Measurements from ENCODE around the gene SETDB1. TPM values are rescaled to one million over a fixed set of nuclear protein-coding genes. Genes with fewer than 3 reads are reported as not detected.
"Not testable (repeated sequence)": the region's sequence is repeated elsewhere in the genome, so short reads cannot be mapped to it uniquely, and the experiment has no call there.

SETDB1 gene
- polyA plus RNA-seq, 4 donors = 12.7 to 56.1 (median 19.4) TPM

DNA sequence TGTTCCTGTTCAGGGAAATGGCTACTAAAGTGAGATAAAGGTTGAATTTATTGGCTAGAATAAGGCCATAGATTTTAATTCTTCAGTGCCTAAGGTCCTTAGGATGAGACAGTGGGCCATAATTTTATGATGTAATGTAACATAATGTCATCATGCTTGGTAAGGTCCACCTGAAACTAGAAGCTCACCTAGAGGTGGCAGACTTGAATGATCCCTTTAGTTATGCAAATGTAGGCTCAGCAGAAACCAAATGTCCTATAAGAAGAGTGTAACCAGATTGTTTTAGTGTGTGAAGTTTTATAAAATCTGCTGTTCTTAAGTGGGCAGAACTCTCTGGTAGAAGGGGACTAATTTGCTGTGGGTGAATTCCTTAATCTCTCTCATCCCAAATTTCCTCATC, 13.5 kb upstream of the SETDB1 start:
- DNase-seq = no peak
- H3K4me1 ChIP-seq (ENCODE audit: control insufficient read depth in 3 of 3, insufficient read depth in 2 of 3, low read depth in 1 of 3, low read length in 2 of 3) = no peaks in the 10 kb centered on the region
- no peaks in the 10 kb centered on the region for H3K36me3 ChIP-seq (ENCODE audit: control insufficient read depth in 3 of 3, insufficient read depth in 2 of 3, low read depth in 1 of 3, low read length in 3 of 3)
- no peak overlapping the region for H3K4me3 ChIP-seq (ENCODE audit: low read depth in 1 of 3, low read length in 3 of 3)
- FAIRE-seq = no peak
- no peaks in the 10 kb centered on the region for H3K27me3 ChIP-seq (ENCODE audit: control insufficient read depth in 3 of 3, insufficient read depth in 3 of 3, low read length in 3 of 3)
- H3K27ac ChIP-seq (ENCODE audit: low read depth in 1 of 3, low read length in 2 of 3) = no peak overlapping the region
- H3K9me3 ChIP-seq (ENCODE audit: control insufficient read depth in 2 of 2, insufficient read depth in 1 of 2, low read depth in 1 of 2, low read length in 1 of 2) = peaks cover 0 to 3% of the 10 kb centered on the region in 2 donors

DNA sequence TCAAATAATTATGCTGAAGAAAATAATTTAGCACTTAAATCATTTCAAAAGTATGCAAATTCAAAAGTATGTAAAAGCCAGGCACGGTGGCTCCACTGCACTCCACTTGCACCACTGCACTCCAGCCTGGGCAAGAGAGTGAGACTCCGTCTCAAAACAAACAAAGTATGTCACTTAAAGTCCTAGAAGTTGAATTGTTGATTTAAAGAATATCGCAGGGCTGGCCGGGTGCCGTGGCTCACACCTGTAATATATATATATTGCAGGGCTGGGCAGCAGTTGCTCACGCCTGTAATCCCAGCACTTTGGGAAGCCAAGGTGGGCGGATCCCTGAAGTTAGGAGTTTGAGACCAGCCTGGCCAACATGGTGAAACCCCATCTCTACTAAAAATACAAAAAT, 8.8 kb upstream of the SETDB1 start:
- WGBS, 3 donors = 63 to 74% (median 72%) methylated on average over 7 of the region's 7 CpGs
- Histone ChIP-seq H3K27me3 (ENCODE audit: control insufficient read depth in 3 of 3, insufficient read depth in 3 of 3, low read length in 3 of 3) (no peaks in the 10 kb centered on the region), H3K4me3 (ENCODE audit: low read depth in 1 of 3, low read length in 3 of 3) (no peak overlapping the region), H3K27ac (ENCODE audit: low read depth in 1 of 3, low read length in 2 of 3) (no peak overlapping the region), H3K36me3 (ENCODE audit: control insufficient read depth in 3 of 3, insufficient read depth in 2 of 3, low read depth in 1 of 3, low read length in 3 of 3) (no peaks in the 10 kb centered on the region), H3K9me3 (ENCODE audit: control insufficient read depth in 2 of 2, insufficient read depth in 1 of 2, low read depth in 1 of 2, low read length in 1 of 2) (no peaks in the 10 kb centered on the region), H3K4me1 (ENCODE audit: control insufficient read depth in 3 of 3, insufficient read depth in 2 of 3, low read depth in 1 of 3, low read length in 2 of 3) (no peaks in the 10 kb centered on the region)
- DNase-seq = no peak
- FAIRE-seq = no peak

DNA sequence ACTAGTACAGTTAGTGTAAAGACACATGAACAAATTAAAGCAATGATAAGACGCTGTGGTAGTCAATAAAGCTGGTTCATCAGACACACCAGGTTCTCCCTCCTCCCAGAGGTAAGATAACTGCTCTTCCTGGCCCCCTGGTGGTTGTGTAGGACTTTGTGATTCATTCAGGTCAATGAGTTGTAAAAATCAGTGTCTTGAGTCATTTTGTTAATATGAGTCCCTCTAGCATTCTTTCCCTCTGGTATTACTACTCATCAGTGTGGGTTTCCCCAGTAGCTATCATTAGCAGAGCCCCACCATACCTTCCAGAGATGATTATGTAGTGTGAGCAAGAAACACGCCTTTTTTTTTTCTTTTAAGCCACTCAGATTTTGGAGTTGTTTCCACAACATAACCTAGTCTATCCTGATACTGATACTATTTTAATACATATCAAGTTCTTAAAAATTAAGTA, 3.6 kb upstream of the SETDB1 start:
- DNase-seq = peak; percentile 79 to 85
- WGBS, 3 donors = 27 to 36% (median 30%) methylated on average over 2 of the region's 2 CpGs
- peaks cover 0 to 7% (median 0%) of the 10 kb centered on the region in 3 donors for H3K4me1 ChIP-seq (ENCODE audit: control insufficient read depth in 3 of 3, insufficient read depth in 2 of 3, low read depth in 1 of 3, low read length in 2 of 3)
- no peak for FAIRE-seq
- H3K36me3 ChIP-seq (ENCODE audit: control insufficient read depth in 3 of 3, insufficient read depth in 2 of 3, low read depth in 1 of 3, low read length in 3 of 3) = peaks cover 0 to 2% (median 0%) of the 10 kb centered on the region in 3 donors
- H3K9me3 ChIP-seq (ENCODE audit: control insufficient read depth in 2 of 2, insufficient read depth in 1 of 2, low read depth in 1 of 2, low read length in 1 of 2) = no peaks in the 10 kb centered on the region
- H3K27me3 ChIP-seq (ENCODE audit: control insufficient read depth in 3 of 3, insufficient read depth in 3 of 3, low read length in 3 of 3) = no peaks in the 10 kb centered on the region
- H3K4me3 ChIP-seq (ENCODE audit: low read depth in 1 of 3, low read length in 3 of 3) = no peak overlapping the region
- no peak overlapping the region for H3K27ac ChIP-seq (ENCODE audit: low read depth in 1 of 3, low read length in 2 of 3)

DNA sequence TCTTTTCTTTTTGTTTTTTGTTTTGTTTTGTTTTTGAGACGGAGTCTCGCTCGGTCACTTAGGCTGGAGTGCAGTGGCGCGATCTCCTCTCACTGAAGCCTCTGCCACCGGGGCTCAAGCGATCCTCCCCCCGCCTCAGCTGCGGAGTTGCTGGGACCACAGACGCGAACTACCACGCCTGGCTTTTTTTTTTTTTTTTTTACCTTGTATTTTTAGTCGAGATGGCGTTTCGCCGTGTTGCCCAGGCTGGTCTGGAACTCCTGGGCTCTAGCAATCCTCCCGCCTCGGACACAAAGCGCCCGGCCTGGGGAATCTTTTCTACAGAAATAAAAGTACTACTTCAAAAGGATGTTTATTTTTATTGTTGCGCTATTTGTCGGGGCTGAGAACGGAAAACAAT, 1.1 kb upstream of the SETDB1 start:
- Histone ChIP-seq H3K27ac (ENCODE audit: low read depth in 1 of 3, low read length in 2 of 3) (peak overlapping the region in 1 of 3 donors; percentile 13), H3K27me3 (ENCODE audit: control insufficient read depth in 3 of 3, insufficient read depth in 3 of 3, low read length in 3 of 3) (no peaks in the 10 kb centered on the region), H3K36me3 (ENCODE audit: control insufficient read depth in 3 of 3, insufficient read depth in 2 of 3, low read depth in 1 of 3, low read length in 3 of 3) (peaks cover 0 to 9% (median 5%) of the 10 kb centered on the region in 3 donors), H3K4me3 (ENCODE audit: low read depth in 1 of 3, low read length in 3 of 3) (peak overlapping the region in 2 of 3 donors; percentile 78 to 89), H3K4me1 (ENCODE audit: control insufficient read depth in 3 of 3, insufficient read depth in 2 of 3, low read depth in 1 of 3, low read length in 2 of 3) (peaks cover 0 to 7% (median 0%) of the 10 kb centered on the region in 3 donors), H3K9me3 (ENCODE audit: control insufficient read depth in 2 of 2, insufficient read depth in 1 of 2, low read depth in 1 of 2, low read length in 1 of 2) (no peaks in the 10 kb centered on the region)
- DNase-seq (peak; percentile 8 to 10), FAIRE-seq (no peak)
- WGBS, 3 donors = 50 to 71% (median 55%) methylated on average over 23 of the region's 23 CpGs

DNA sequence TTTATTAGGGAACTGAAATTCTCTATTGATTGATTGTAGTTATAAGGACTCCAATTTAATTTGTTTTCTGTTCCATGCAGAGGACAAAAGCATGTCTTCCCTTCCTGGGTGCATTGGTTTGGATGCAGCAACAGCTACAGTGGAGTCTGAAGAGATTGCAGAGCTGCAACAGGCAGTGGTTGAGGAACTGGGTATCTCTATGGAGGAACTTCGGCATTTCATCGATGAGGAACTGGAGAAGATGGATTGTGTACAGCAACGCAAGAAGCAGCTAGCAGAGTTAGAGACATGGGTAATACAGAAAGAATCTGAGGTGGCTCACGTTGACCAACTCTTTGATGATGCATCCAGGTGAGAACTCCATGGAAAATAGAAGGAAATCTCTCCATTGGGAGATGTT, 1.5 kb downstream of the SETDB1 start:
- Histone ChIP-seq H3K9me3 (ENCODE audit: control insufficient read depth in 2 of 2, insufficient read depth in 1 of 2, low read depth in 1 of 2, low read length in 1 of 2) (peaks cover 0 to 8% of the 10 kb centered on the region in 2 donors), H3K4me3 (ENCODE audit: low read depth in 1 of 3, low read length in 3 of 3) (no peak overlapping the region), H3K4me1 (ENCODE audit: control insufficient read depth in 3 of 3, insufficient read depth in 2 of 3, low read depth in 1 of 3, low read length in 2 of 3) (peaks cover 0 to 7% (median 0%) of the 10 kb centered on the region in 3 donors), H3K27me3 (ENCODE audit: control insufficient read depth in 3 of 3, insufficient read depth in 3 of 3, low read length in 3 of 3) (no peaks in the 10 kb centered on the region), H3K27ac (ENCODE audit: low read depth in 1 of 3, low read length in 2 of 3) (no peak overlapping the region), H3K36me3 (ENCODE audit: control insufficient read depth in 3 of 3, insufficient read depth in 2 of 3, low read depth in 1 of 3, low read length in 3 of 3) (peaks cover 6 to 23% (median 12%) of the 10 kb centered on the region in 3 donors)
- FAIRE-seq (no peak), DNase-seq (no peak)
- 90 to 92% (median 90%) methylated on average over 4 of the region's 4 CpGs for WGBS, 3 donors

DNA sequence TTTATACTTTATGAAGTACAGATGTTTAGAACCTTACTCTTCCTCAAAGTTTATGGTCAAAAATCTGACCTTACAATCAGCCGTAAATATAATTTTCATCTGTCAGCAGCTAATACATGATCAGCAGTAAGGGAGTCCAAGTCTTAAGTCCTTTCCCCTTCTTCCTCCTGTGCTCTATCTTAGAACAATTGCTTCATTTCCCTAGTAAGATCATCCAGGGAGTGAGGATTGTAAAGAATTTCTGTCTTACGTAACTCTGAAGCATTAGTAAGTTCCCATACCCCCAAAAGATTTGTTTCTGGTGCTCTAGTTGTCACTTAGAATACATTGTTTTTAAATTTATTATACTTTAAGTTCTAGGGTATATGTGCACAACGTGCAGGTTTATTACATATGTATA, 2.1 kb downstream of the SETDB1 start:
- Histone ChIP-seq H3K27me3 (ENCODE audit: control insufficient read depth in 3 of 3, insufficient read depth in 3 of 3, low read length in 3 of 3) (no peaks in the 10 kb centered on the region), H3K4me1 (ENCODE audit: control insufficient read depth in 3 of 3, insufficient read depth in 2 of 3, low read depth in 1 of 3, low read length in 2 of 3) (peaks cover 0 to 7% (median 0%) of the 10 kb centered on the region in 3 donors), H3K36me3 (ENCODE audit: control insufficient read depth in 3 of 3, insufficient read depth in 2 of 3, low read depth in 1 of 3, low read length in 3 of 3) (peaks cover 6 to 27% (median 12%) of the 10 kb centered on the region in 3 donors), H3K4me3 (ENCODE audit: low read depth in 1 of 3, low read length in 3 of 3) (no peak overlapping the region), H3K27ac (ENCODE audit: low read depth in 1 of 3, low read length in 2 of 3) (no peak overlapping the region), H3K9me3 (ENCODE audit: control insufficient read depth in 2 of 2, insufficient read depth in 1 of 2, low read depth in 1 of 2, low read length in 1 of 2) (peaks cover 0 to 8% of the 10 kb centered on the region in 2 donors)
- no peak for DNase-seq
- FAIRE-seq = no peak
- WGBS, 3 donors = 96 to 97% (median 96%) methylated on average over 3 of the region's 3 CpGs

DNA sequence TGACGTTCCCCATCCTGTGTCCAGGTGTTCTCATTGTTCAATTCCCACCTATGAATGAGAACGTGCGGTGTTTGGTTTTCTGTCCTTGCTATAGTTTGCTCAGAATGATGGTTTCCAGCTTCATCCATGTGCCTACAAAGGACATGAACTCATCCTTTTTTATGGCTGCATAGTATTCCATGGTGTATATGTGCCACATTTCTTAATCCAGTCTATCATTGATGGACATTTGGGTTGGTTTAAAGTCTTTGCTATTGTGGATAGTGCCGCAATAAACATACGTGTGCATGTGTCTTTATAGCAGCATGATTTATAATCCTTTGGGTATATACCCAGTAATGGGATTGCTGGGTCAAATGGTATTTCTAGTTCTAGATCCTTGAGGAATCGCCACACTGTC, 2.6 kb downstream of the SETDB1 start:
- not testable (repeated sequence) for H3K27me3 ChIP-seq (ENCODE audit: control insufficient read depth in 3 of 3, insufficient read depth in 3 of 3, low read length in 3 of 3); FAIRE-seq; H3K27ac ChIP-seq (ENCODE audit: low read depth in 1 of 3, low read length in 2 of 3); DNase-seq; H3K4me1 ChIP-seq (ENCODE audit: control insufficient read depth in 3 of 3, insufficient read depth in 2 of 3, low read depth in 1 of 3, low read length in 2 of 3); H3K4me3 ChIP-seq (ENCODE audit: low read depth in 1 of 3, low read length in 3 of 3); H3K9me3 ChIP-seq (ENCODE audit: control insufficient read depth in 2 of 2, insufficient read depth in 1 of 2, low read depth in 1 of 2, low read length in 1 of 2)
- H3K36me3 ChIP-seq (ENCODE audit: control insufficient read depth in 3 of 3, insufficient read depth in 2 of 3, low read depth in 1 of 3, low read length in 3 of 3) = peaks cover 6 to 31% (median 12%) of the 10 kb centered on the region in 3 donors
- WGBS, 3 donors = 86 to 97% (median 94%) methylated on average over 6 of the region's 6 CpGs

DNA sequence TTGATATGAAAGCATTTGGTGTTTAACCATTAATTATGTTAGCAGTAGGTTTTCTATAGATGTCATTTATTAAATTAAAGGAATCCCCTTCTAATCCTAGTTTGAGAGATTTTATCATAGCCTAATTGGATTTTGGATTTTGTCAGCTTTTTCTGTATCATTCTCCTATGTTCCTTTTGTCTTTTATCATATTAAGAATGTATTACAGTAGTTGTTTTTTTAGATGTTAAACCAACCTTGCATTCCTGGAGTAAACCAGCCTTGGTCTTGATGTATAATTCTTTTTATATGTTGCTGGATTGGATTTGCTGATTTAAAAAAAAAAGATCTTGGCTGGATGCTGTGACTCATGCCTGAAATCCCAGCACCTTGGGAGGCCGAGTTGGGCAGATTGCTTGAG, 5.6 kb downstream of the SETDB1 start:
- WGBS, 3 donors = 100% methylated on average over 1 of the region's 1 CpG
- FAIRE-seq (no peak), DNase-seq (peak in 1 of 2 donors; percentile 16)
- Histone ChIP-seq H3K36me3 (ENCODE audit: control insufficient read depth in 3 of 3, insufficient read depth in 2 of 3, low read depth in 1 of 3, low read length in 3 of 3) (peaks cover 6 to 45% (median 12%) of the 10 kb centered on the region in 3 donors), H3K4me3 (ENCODE audit: low read depth in 1 of 3, low read length in 3 of 3) (no peak overlapping the region), H3K27me3 (ENCODE audit: control insufficient read depth in 3 of 3, insufficient read depth in 3 of 3, low read length in 3 of 3) (no peaks in the 10 kb centered on the region), H3K4me1 (ENCODE audit: control insufficient read depth in 3 of 3, insufficient read depth in 2 of 3, low read depth in 1 of 3, low read length in 2 of 3) (peaks cover 0 to 6% (median 0%) of the 10 kb centered on the region in 3 donors), H3K9me3 (ENCODE audit: control insufficient read depth in 2 of 2, insufficient read depth in 1 of 2, low read depth in 1 of 2, low read length in 1 of 2) (peaks cover 0 to 8% of the 10 kb centered on the region in 2 donors), H3K27ac (ENCODE audit: low read depth in 1 of 3, low read length in 2 of 3) (no peak overlapping the region)

DNA sequence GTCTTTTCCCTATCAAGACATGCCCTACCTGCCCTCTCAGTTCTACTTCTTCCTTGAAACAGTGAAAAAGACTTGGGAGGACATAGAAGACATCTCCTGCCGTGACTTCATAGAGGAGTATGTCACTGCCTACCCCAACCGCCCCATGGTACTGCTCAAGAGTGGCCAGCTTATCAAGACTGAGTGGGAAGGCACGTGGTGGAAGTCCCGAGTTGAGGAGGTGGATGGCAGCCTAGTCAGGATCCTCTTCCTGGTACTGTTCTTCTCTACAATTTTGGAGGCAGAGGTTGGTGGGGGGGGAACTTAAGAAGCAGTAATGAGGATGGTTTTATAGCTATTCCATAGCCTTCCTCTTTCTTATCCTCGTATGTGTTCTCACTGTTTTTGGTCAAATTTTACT, 18.7 kb downstream of the SETDB1 start:
- no peak overlapping the region for H3K4me3 ChIP-seq (ENCODE audit: low read depth in 1 of 3, low read length in 3 of 3)
- DNase-seq (no peak), FAIRE-seq (no peak)
- no peaks in the 10 kb centered on the region for H3K27me3 ChIP-seq (ENCODE audit: control insufficient read depth in 3 of 3, insufficient read depth in 3 of 3, low read length in 3 of 3)
- no peak overlapping the region for H3K27ac ChIP-seq (ENCODE audit: low read depth in 1 of 3, low read length in 2 of 3)
- peaks cover 28 to 65% (median 34%) of the 10 kb centered on the region in 3 donors for H3K36me3 ChIP-seq (ENCODE audit: control insufficient read depth in 3 of 3, insufficient read depth in 2 of 3, low read depth in 1 of 3, low read length in 3 of 3)
- H3K9me3 ChIP-seq (ENCODE audit: control insufficient read depth in 2 of 2, insufficient read depth in 1 of 2, low read depth in 1 of 2, low read length in 1 of 2) = no peaks in the 10 kb centered on the region
- H3K4me1 ChIP-seq (ENCODE audit: control insufficient read depth in 3 of 3, insufficient read depth in 2 of 3, low read depth in 1 of 3, low read length in 2 of 3) = no peaks in the 10 kb centered on the region
- 84 to 90% (median 89%) methylated on average over 5 of the region's 5 CpGs for WGBS, 3 donors
